Nephron (organoid): ENCODE measurements around the gene ERVV-1.

Experiments
- H3K27ac Mint-ChIP-seq, 3 experiments: 2 replicates each; pipeline ENCODE4 v1.8.0; 2020; ENCODE audit warnings: mixed read lengths in 3 of 3, mild to moderate bottlenecking in 2 of 3, moderate library complexity in 1 of 3
- H3K27me3 Mint-ChIP-seq: 2 replicates; pipeline ENCODE4 v1.8.0; 2021; ENCODE audit warnings: low read depth, mild to moderate bottlenecking, moderate library complexity, mixed read lengths
- H3K36me3 Mint-ChIP-seq: 2 replicates; pipeline ENCODE4 v1.8.0; 2020; ENCODE audit warnings: low read depth, mixed read lengths
- H3K4me1 Mint-ChIP-seq: 2 replicates; pipeline ENCODE4 v1.8.0; 2020; ENCODE audit warnings: mixed read lengths
- H3K4me3 Mint-ChIP-seq, 3 experiments: 2 replicates each; pipeline ENCODE4 v1.8.0; 2020; ENCODE audit warnings: mild to moderate bottlenecking in 3 of 3, mixed read lengths in 3 of 3, moderate library complexity in 2 of 3
- H3K9me3 Mint-ChIP-seq: 2 replicates; pipeline ENCODE4 v1.8.0; 2020; ENCODE audit warnings: mixed read lengths
- CTCF ChIP-seq, 3 experiments: fragments of 200-600 bp; sonication (generic); IDR thresholded peaks; one replicate each; pipeline ENCODE4 v1.5.0; 2021; ENCODE audit warnings: antibody characterized with exemption in 3 of 3; ENCODE audit not compliant: unreplicated experiment in 3 of 3

Gene ERVV-1

DNA sequence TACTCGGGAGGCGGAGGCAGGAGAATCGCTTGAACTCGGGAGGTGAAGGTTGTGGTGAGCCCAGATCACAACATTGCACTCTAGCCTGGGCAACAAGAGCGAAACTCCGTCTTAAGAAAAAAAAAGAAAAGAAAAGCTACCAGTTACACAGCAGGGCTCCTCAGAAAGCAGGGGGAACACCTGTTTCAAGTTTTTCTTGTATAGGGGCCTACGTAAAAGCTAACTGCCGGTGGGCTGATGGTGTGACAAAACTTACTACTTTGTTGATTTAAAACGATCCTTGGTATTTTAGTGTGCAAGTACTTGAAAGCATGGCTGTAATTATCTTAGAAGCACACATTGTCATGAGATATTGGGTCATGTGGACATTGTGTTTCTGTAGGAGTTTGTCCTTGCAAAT is 15.7 kb upstream of the ERVV-1 start:
- Mint-ChIP-seq H3K9me3 (peaks cover 15% of the 10 kb centered on the region), H3K27me3 (peaks cover 3% of the 10 kb centered on the region), H3K4me3 (no peak overlapping the region), H3K36me3 (no peaks in the 10 kb centered on the region), H3K27ac (no peak overlapping the region), H3K4me1 (no peaks in the 10 kb centered on the region)
- TF ChIP-seq CTCF (IDR thresholded peaks at IDR 0.05; ENCODE audit: unreplicated experiment in 3 of 3), result no peak

DNA sequence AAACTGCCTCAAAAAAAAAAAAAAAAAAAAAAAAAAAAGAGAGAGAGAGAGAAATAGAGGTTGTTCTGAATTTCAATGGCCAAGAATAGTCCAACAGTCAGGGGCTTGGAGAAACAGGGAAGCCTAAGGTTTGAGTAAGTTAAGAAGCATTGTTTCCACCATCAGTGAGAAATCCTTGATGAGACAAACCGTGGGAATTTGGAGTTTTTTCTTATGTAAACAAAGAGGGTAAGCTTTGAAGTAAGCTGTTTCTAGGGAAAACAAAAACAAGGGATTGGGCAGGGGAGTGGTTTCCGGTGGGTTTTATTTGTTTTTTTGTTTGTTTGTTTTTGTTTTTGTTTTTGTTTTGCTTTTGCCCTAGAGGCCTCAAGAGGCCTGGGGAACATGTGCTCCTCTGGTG is 11.2 kb upstream of the ERVV-1 start:
- H3K4me3 Mint-ChIP-seq, result no peak overlapping the region
- no peaks in the 10 kb centered on the region for H3K4me1 Mint-ChIP-seq
- H3K9me3 Mint-ChIP-seq, result peaks cover 13% of the 10 kb centered on the region
- no peak overlapping the region for H3K27ac Mint-ChIP-seq
- no peak for TF ChIP-seq CTCF (IDR thresholded peaks at IDR 0.05; ENCODE audit: unreplicated experiment in 3 of 3)
- H3K27me3 Mint-ChIP-seq, result no peaks in the 10 kb centered on the region
- H3K36me3 Mint-ChIP-seq, result peaks cover under 1% of the 10 kb centered on the region

- peaks cover 5% of the 10 kb centered on the region for H3K27me3 Mint-ChIP-seq
- H3K4me1 Mint-ChIP-seq, result no peaks in the 10 kb centered on the region
- TF ChIP-seq CTCF (IDR thresholded peaks at IDR 0.05; ENCODE audit: unreplicated experiment in 3 of 3), result no peak
- H3K9me3 Mint-ChIP-seq, result peaks cover 8% of the 10 kb centered on the region
- no peak overlapping the region for H3K4me3 Mint-ChIP-seq
- H3K27ac Mint-ChIP-seq, result no peak overlapping the region
- H3K36me3 Mint-ChIP-seq, result peaks cover 14% of the 10 kb centered on the region
Observed at GRCh38 chr19:53004242-53004641, 9.5 kb upstream of the ERVV-1 start.

GRCh38 chr19:53007200-53007599 is 6.5 kb upstream of the ERVV-1 start:
- peaks cover 14% of the 10 kb centered on the region for H3K36me3 Mint-ChIP-seq
- H3K4me3 Mint-ChIP-seq, result no peak overlapping the region
- no peak for TF ChIP-seq CTCF (IDR thresholded peaks at IDR 0.05; ENCODE audit: unreplicated experiment in 3 of 3)
- no peak overlapping the region for H3K27ac Mint-ChIP-seq
- H3K4me1 Mint-ChIP-seq, result no peaks in the 10 kb centered on the region
- peaks cover 8% of the 10 kb centered on the region for H3K27me3 Mint-ChIP-seq
- peaks cover 6% of the 10 kb centered on the region for H3K9me3 Mint-ChIP-seq

GRCh38 chr19:53007606-53008005 is 6.1 kb upstream of the ERVV-1 start:
- Mint-ChIP-seq H3K4me1 (no peaks in the 10 kb centered on the region), H3K4me3 (no peak overlapping the region), H3K36me3 (peaks cover 14% of the 10 kb centered on the region), H3K27ac (no peak overlapping the region), H3K9me3 (peaks cover 6% of the 10 kb centered on the region), H3K27me3 (peaks cover 8% of the 10 kb centered on the region)
- no peak for TF ChIP-seq CTCF (IDR thresholded peaks at IDR 0.05; ENCODE audit: unreplicated experiment in 3 of 3)

DNA sequence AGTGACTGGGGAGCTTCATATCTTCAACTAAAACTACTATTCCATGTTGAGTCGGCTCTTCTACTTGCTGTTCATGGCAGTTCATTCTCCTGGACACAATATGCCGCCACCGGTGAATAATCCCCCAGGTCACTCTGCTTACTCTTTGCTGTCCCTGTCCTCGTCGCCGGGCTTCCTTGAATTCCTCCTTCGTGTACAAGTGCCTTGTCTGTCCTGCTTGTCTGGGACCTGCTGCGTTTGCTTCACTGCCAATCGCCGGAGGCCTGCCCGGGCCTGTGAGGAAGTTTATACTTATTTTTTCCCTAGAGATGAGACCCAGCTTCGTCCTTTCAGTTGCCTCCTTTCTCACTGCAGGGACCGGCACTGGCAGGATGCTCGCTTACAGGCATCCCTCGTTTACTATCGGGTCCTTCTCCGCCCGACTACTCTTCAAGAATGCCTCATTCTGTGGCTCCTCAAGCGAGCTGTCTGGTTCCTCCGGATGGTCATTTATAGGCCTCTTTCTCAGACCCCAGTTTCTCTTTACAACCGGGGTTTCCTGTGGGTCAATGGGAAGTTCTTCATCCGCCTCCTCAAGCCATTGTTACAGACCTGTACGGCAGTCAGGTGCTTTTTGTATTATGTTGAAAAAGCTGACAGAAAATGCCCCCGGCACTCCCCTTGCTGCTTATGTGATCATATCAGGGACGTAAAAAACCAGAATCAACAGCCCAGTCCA is 5.5 kb upstream of the ERVV-1 start:
- H3K4me1 Mint-ChIP-seq, result no peaks in the 10 kb centered on the region
- no peak for TF ChIP-seq CTCF (IDR thresholded peaks at IDR 0.05; ENCODE audit: unreplicated experiment in 3 of 3)
- peaks cover 8% of the 10 kb centered on the region for H3K27me3 Mint-ChIP-seq
- peaks cover 7% of the 10 kb centered on the region for H3K9me3 Mint-ChIP-seq
- H3K27ac Mint-ChIP-seq, result no peak overlapping the region
- no peak overlapping the region for H3K4me3 Mint-ChIP-seq
- peaks cover 14% of the 10 kb centered on the region for H3K36me3 Mint-ChIP-seq
